Suppressor macrophage treated with lipopolysaccharide for 1 hour (primary cell): Measurements from ENCODE around the gene ITPRID2.

Experiments
- DNase-seq, 3 donors: peaks; one replicate each; pipeline ENCODE4 v3.0.0-alpha.2; 2020 to 2022

Gene ITPRID2

GRCh38 chr2:181891258-181891965, at the start of gene ITPRID2:
TSS of gene ITPRID2 (plus strand) at chr2:181891730. CDS start at chr2:181892067, 337 bp downstream.
- DNase-seq: peak; percentile 90 to 98 (median 97)

GRCh38 chr2:181844551-181845290, 46.8 kb upstream of the ITPRID2 start:
- no peak for DNase-seq

GRCh38 chr2:181846399-181847197, 44.9 kb upstream of the ITPRID2 start:
- DNase-seq: peak; percentile 27 to 81 (median 78)

DNA sequence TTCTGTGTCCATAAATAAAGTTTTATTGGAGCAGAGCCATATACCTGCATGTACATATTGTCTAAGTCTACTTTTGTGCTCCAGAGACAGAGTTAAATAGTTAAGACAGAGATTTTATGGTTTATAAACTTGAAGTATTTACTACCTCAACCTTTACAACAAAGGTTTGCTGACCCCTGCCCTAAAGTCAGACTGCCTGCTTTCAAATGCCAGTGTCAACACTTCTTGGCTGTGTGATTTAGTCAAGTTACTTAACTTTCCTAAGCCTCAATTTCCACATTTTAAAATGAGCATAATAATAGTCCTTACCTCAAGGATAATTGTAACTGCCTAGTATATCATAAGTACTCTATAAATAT, 44.4 kb upstream of the ITPRID2 start:
- DNase-seq: no peak

GRCh38 chr2:181847702-181848101, 43.8 kb upstream of the ITPRID2 start:
- DNase-seq: no peak

DNA sequence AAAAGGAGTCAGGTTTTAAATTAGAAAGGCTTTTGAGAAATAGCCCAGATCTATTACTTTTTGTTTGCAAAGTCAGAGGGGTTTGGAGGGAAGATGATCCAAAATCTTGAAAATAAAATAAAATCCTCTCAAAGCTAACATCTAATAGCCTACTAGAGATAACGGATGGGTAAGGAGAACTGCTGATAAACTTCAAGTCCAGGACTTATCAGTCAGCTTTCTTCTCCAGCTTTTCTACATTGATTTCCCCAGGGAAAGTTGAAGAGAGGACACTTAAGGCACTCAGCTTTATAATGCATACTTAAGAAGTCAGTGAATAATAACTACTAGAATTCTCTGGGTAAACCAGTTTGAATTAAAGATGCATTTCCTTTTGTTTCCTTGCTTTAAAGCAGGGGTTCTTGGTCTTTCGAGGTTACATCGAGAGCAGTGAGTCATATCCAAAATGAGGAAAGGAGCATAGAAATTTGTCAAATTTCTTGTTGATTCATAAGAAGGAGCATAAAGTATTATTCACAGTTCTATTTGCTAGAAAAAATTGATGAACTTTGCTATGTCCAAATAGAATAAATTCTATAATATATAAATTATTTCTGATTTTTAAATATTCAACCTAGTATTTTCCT, 43.2 kb upstream of the ITPRID2 start:
- peak; percentile 52 to 89 (median 87) for DNase-seq

DNA sequence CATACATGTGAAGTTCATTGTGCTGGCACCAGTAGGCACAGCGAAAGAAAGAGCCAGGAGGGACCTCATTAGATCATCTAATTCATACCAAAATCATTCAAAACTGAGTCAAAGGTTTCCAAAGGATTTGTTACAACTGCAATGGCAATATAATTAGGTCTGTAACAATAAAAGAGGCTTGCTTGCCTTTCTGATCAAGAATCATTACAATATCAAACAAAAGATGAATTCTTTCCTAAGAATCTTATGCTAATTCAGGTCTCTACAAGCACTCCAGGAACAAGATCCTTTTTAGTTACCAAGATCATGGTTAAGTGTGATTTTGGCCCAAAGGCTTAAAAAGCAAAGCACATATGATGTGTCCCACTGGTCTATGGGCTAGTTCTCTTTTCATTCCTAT, 41.9 kb upstream of the ITPRID2 start:
- DNase-seq: no peak

DNA sequence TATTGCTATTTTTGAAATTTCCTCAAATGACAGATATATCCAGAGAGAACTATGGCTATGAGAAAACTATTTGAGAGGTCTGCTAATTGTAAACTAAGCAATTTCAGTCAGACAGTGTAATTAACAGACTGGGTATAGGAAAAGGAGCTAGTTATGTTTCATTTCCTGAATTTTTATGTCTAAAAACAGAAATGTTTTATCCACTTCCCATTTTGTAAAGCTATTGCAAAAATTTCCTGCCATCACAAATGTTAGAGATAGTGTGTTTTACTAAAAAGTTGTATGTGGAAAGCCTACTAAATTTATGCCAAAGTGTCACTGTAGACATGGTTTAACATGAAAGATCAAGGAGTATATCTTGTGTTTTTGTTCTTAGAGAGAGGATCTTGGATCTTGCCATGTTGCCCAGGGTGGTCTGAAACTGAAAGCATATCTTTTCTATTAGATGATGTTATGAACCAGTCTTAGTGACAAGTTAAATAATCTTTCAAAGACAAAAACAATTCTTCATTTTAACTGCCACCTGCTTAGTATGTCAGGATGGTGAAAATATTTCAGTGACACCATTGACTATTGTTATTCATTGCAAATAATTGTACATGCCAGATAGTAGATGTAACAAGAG, 40.5 kb upstream of the ITPRID2 start:
- peak; percentile 29 to 74 (median 74) for DNase-seq

DNA sequence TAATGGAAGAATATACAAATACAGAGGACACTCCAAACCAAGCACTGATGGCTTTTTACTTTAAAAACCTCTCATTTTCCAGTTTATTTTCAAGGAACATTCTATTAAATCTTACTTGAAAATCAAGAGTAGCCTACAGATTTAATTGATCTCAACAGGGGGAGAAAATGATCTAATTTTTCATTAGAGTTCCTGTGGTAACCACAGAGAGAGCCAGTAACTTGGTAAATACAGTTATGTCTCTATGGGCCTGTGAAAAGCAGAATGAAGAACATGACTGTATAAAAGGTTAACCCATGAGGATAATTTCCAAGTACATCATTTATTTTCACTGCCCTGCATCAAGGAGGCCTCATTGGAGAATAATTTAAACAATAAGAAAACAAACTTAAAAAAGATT, 39.8 kb upstream of the ITPRID2 start:
- DNase-seq: peak in 1 of 3 donors; percentile 19

DNA sequence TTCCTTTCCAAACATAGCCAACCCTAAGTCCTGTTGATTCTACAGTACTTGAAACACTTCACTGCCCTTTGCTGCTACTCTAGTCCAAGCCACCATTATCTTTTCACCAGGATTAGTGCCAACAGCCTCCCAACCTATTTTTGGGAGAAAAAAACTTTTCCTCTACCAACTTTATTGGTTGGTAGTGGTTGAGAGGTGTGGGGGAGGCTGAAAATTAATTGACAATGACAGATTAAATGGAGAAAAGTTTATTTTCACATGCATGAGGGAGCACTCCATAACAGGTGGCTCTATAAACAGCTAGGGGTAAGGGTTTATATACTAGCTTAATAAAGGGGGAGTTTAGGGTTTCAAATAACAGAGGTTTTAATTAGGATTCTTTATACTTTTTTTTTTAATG, 37.8 kb upstream of the ITPRID2 start:
- DNase-seq: no peak

DNA sequence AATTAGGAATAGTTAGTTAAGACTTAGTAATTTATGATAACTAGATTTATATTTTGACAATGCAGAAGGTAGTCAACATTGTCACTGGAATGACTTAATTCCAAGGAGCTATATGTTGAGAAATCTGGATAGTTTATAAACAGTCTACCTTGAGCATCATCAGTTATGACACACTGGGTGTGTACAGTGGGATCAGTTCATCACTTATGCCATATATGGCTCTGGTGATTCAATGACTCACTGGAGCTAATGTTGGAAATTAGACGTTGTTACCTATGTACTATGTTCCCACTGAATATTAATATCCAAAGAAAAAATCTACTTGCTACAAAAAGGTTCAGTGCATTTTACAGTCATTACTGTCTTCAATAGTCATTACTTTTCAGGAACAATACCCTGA, 34.0 kb upstream of the ITPRID2 start:
- no peak for DNase-seq

GRCh38 chr2:181858600-181858999, 32.9 kb upstream of the ITPRID2 start:
- no peak for DNase-seq

- DNase-seq: no peak
These were observed 32.4 kb upstream of the ITPRID2 start for GRCh38 chr2:181859123-181859522.

DNA sequence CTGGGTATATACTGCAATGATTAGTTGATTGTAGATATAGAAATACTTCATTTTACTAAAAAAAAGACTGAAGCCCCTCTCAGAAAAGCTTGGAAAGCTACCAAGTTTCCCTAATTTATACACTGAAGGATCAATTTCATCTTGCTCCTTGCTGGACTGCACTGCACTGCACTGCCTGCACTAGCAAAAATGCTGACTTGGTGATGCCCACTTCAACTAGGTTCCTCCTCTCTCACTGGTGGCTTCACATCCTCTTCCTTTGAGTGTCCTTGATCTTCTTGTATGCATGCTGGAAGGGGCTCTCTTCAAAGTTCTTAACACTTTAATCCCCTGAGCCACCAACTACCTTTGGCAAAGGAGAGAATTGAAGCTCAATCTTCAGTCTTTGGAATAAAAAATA, 31.7 kb upstream of the ITPRID2 start:
- no peak for DNase-seq

DNA sequence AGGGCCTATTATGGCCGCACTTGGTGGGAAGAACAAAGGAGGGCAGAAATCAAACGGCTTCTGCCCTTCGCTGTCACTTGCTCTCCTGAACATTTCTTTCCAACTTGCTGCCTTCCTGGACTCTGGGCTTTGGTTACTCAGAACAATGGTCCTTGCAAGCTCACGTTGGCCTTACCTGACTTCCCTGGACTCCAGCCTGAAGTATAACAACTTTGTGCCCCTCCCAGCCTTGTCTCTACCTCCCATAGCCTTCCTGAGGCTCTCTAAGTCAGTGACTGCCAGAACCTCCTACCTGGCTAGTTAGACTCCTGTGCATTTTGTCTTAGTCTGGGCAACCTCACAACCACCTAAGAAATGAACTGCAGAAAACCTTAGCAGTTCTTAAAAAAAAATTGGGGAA, 30.2 kb upstream of the ITPRID2 start:
- no peak for DNase-seq

DNA sequence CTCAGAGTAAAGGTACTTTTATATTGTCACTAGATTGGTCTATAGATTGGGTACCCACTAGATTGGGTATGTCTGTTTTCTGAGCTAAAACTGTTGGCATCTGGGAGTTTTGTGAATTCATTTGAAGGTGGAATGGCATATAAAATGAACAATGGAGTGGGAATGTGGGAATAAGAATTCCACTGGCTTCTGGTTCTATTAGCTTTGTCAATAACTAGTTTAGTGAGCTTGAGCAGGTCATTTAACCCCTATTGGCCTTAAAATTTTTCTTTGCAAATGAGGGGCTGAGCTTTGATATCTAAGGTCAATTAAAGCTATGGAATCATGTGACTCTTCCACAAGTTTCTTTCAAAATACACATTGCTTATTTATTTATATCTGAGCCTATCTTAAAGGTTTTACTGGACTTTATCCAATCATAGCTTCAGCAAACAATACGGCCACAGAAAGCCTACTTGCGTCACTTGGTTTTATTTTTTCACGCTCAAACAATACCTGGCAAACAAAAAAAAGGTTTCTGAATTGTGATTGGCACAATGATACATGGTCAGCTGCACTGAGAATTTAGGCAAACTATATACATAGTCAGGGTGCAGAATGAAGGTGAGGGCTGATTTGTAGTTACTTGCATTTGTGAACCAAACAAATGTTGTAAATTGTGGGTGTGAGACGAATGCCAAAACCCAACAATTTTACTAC, 28.8 kb upstream of the ITPRID2 start:
- no peak for DNase-seq

DNA sequence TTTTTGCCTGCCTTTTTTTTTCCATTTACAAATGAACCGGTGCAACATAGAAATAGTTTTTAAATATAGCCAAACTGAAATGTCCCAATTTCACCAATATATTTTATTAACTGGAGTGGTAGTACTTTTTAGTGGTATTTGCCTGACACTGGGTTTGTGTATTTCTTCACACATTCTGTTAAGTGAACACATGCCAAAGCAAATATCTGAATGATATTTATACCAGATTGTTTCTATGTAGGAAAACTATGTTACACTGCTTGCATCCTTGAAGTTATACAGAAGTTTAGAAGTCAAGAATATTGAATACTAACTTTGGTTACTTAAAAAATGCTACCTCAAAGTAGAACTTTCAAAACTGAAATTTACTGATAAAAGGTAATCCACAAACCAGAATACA, 19.4 kb upstream of the ITPRID2 start:
- no peak for DNase-seq

GRCh38 chr2:181876614-181877063, 14.9 kb upstream of the ITPRID2 start:
- DNase-seq: peak; percentile 46 to 74 (median 73)

GRCh38 chr2:181877181-181877664, 14.3 kb upstream of the ITPRID2 start:
- no peak for DNase-seq

GRCh38 chr2:181878448-181878847, 13.1 kb upstream of the ITPRID2 start:
- no peak for DNase-seq

DNA sequence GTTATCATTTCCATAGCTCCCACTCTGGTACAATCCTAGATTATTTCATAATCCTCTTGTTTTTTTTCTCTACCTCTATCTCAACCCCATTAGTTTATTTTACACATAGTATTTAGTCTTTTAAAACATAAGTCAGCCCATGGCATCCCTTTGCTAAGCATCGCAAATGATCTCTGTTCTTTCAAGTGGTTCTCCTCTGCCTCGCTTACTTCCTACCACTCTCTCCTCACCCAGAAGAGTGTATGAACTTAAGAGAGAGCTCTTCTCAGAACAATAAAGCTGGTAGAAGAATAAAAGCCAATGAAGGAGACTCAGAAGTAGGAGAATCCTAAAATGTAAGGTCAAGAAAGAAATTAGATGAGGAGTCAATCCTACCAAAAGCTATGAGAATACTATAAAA, 12.2 kb upstream of the ITPRID2 start:
- DNase-seq: no peak
